ENCODE measurements around the gene CCT2. TPM values are rescaled to one million over a fixed set of nuclear protein-coding genes. Genes with fewer than 3 reads are reported as not detected.

The CCT2 gene
- total and polyA plus RNA-seq, 2 of the 8 experiments (the other 6 are each of a cell fraction or from before 2014, with no cell fraction given), result 244 to 419 TPM

GRCh38 chr12:69619050-69619449, 33.8 kb downstream of the CCT2 start:
- Histone ChIP-seq H4K91ac (replicated peaks; ENCODE audit: insufficient read length, low read length) (no peak overlapping the region), H2BK15ac (ENCODE audit: low read length) (no peak overlapping the region), H3K56ac (replicated peaks; ENCODE audit: insufficient read length, low read depth, low read length) (no peak overlapping the region), H2BK5ac (ENCODE audit: low read depth, low read length) (no peak overlapping the region), H4K8ac (ENCODE audit: extremely low read depth, insufficient read depth, low read length) (no peak overlapping the region), H3K14ac (ENCODE audit: insufficient read length) (no peak overlapping the region), H3K4me3 (ENCODE audit: extremely low read depth in 1 of 4, insufficient read depth in 2 of 4, low read depth in 3 of 4, low read length in 4 of 4) (no peak overlapping the region), H2BK20ac (ENCODE audit: low read length) (no peak overlapping the region), H3K4ac (replicated peaks; ENCODE audit: insufficient read length, low read depth, low read length) (no peak overlapping the region), H2BK12ac (ENCODE audit: low read depth, low read length) (no peak overlapping the region), H3K23me2 (ENCODE audit: low read depth, low read length) (no peaks in the 10 kb centered on the region), H3K4me2 (ENCODE audit: insufficient read depth in 1 of 2, low read depth in 2 of 2, low read length in 2 of 2) (no peak overlapping the region), H3K27ac (ENCODE audit: low read depth, low read length) (no peak overlapping the region), H3K9ac (replicated peaks in 1 of 4; ENCODE audit: extremely low read depth in 1 of 4, low read depth in 3 of 4, low read length in 3 of 4) (no peak overlapping the region), H3K36me3 (ENCODE audit: control insufficient read depth in 2 of 4, insufficient read depth in 4 of 4, low read length in 3 of 4) (no peaks in the 10 kb centered on the region), H3K4me1 (replicated peaks in 1 of 4; ENCODE audit: control insufficient read depth in 3 of 4, insufficient read depth in 4 of 4, low read length in 3 of 4) (no peaks in the 10 kb centered on the region), H4K20me1 (replicated peaks in 1 of 2; ENCODE audit: control insufficient read depth in 1 of 2, insufficient read depth in 2 of 2, low read length in 2 of 2) (no peaks in the 10 kb centered on the region), H2BK120ac (replicated peaks; ENCODE audit: low read depth, low read length) (no peak overlapping the region), H3K79me1 (ENCODE audit: low read depth, low read length) (no peaks in the 10 kb centered on the region), H3K18ac (ENCODE audit: extremely low read depth, low read length) (no peak overlapping the region), H3K27me3 (replicated peaks in 1 of 4; ENCODE audit: control insufficient read depth in 3 of 4, extremely low read depth in 1 of 4, insufficient read depth in 3 of 4, low read length in 3 of 4) (no peaks in the 10 kb centered on the region; a peak in 1 of 7 replicates), H3K23ac (ENCODE audit: insufficient read length) (no peak overlapping the region), H3K9me3 (ENCODE audit: insufficient read depth in 2 of 2, low read depth in 1 of 2, low read length in 1 of 2) (no peaks in the 10 kb centered on the region), H3K79me2 (ENCODE audit: control insufficient read depth in 1 of 2, insufficient read depth in 2 of 2, low read length in 2 of 2) (no peaks in the 10 kb centered on the region), H2AK5ac (ENCODE audit: low read depth, low read length) (no peak overlapping the region), H4K5ac (ENCODE audit: insufficient read length, low read depth, low read length) (no peak overlapping the region), H2AFZ (ENCODE audit: low read length) (no peak overlapping the region)
- no peak for DNase-seq (ENCODE audit: low read depth in 1 of 2, low spot score in 2 of 2)
- TF ChIP-seq RFX5 (IDR thresholded peaks at IDR 0.05; ENCODE audit: borderline replicate concordance, low read depth, low read length) (no peak), BCL11A (IDR thresholded peaks at IDR 0.05; ENCODE audit: low read depth in 2 of 2, low read length in 2 of 2) (no peak), BRCA1 (IDR thresholded peaks at IDR 0.05; ENCODE audit: low read depth, low read length) (no peak), GTF2F1 (IDR thresholded peaks at IDR 0.05; ENCODE audit: borderline replicate concordance, low read depth, low read length) (no peak), JUN (IDR thresholded peaks at IDR 0.05; ENCODE audit: low read depth, low read length) (no peak)
- no peak for FAIRE-seq
- ChIA-PET POLR2A (ENCODE audit: partially characterized antibody) (interaction anchor here (0.8 to 1.0 kb wide), 3 partner anchors 13 to 63 kb away, joined by 3 read pairs; no protein-coding TSS in a partner anchor), CTCF (ENCODE audit: partially characterized antibody) (interaction anchor here (1.0 to 7.1 kb wide), 5 partner anchors 8 to 20 kb away, joined by 3 to 67 read pairs (median 5); partner anchors contain the start of gene LRRC10)
- WGBS, 2 experiments (ENCODE audit: extremely low coverage in 1 of 2, insufficient coverage in 1 of 2, insufficient read length in 1 of 2, insufficient replicate concordance in 2 of 2, low coverage in 1 of 2, low lambda C conversion rate in 2 of 2, missing lambda C conversion rate in 1 of 2), result 84% methylated on average over 6 of the region's 6 CpGs; no CpG with 5 or more reads in 1 of the 2 experiments
